Measurements from ENCODE around the gene TAF4B. TPM values are rescaled to one million over a fixed set of nuclear protein-coding genes. Genes with fewer than 3 reads are reported as not detected.

TAF4B gene
- total and polyA plus RNA-seq, 2 experiments from 2014 or later, result 1.1 to 1.5 TPM

- Histone ChIP-seq H3F3A (ENCODE audit: insufficient read depth) (no peaks in the 10 kb centered on the region), H3K4me1 (ENCODE audit: insufficient read depth) (no peaks in the 10 kb centered on the region), H3K36me3 (ENCODE audit: low read depth) (no peaks in the 10 kb centered on the region), H2AFZ (no peak overlapping the region), H3K27me3 (replicated peaks; ENCODE audit: insufficient read depth) (no peaks in the 10 kb centered on the region), H3K9me3 (ENCODE audit: low read depth) (no peaks in the 10 kb centered on the region), H3K4me2 (ENCODE audit: unreplicated experiment) (no peak overlapping the region), H3K79me2 (ENCODE audit: insufficient read depth) (no peaks in the 10 kb centered on the region), H3K4me3 (no peak overlapping the region), H3K9ac (no peak overlapping the region), H4K20me1 (ENCODE audit: insufficient read depth) (no peaks in the 10 kb centered on the region), H3K9me2 (ENCODE audit: insufficient read depth) (no peaks in the 10 kb centered on the region), H3K27ac (no peak overlapping the region)
- no peak for DNase-seq
- 74 to 75% methylated on average over 3 of the region's 3 CpGs for WGBS, 2 experiments (ENCODE audit: low coverage in 1 of 2, low lambda C conversion rate in 2 of 2, missing lambda C conversion rate in 2 of 2)
- in situ Hi-C loops (cut with MboI), result no loop called here
- TF ChIP-seq EZH2phosphoT487 (IDR thresholded peaks at IDR 0.05; ENCODE audit: insufficient read depth, low read depth), result no peak
- no peak for TF ChIP-seq EZH2 (IDR thresholded peaks at IDR 0.05; ENCODE audit: insufficient read depth, poor library complexity, severe bottlenecking)
Observed at GRCh38 chr18:26277374-26277773, 51.1 kb downstream of the TAF4B start.

GRCh38 chr18:26279428-26279827, 53.2 kb downstream of the TAF4B start:
- no peaks in the 10 kb centered on the region for H3F3A ChIP-seq (ENCODE audit: insufficient read depth)
- H3K79me2 ChIP-seq (ENCODE audit: insufficient read depth), result no peaks in the 10 kb centered on the region
- H3K9me2 ChIP-seq (ENCODE audit: insufficient read depth), result no peaks in the 10 kb centered on the region
- H3K4me3 ChIP-seq, result no peak overlapping the region
- no peak for DNase-seq
- no peaks in the 10 kb centered on the region for H3K27me3 ChIP-seq (replicated peaks; ENCODE audit: insufficient read depth)
- H3K4me2 ChIP-seq (ENCODE audit: unreplicated experiment), result no peak overlapping the region
- H3K4me1 ChIP-seq (ENCODE audit: insufficient read depth), result no peaks in the 10 kb centered on the region
- WGBS, 2 experiments (ENCODE audit: low coverage in 1 of 2, low lambda C conversion rate in 2 of 2, missing lambda C conversion rate in 2 of 2), result 96 to 100% methylated on average over 1 of the region's 1 CpG
- no peaks in the 10 kb centered on the region for H4K20me1 ChIP-seq (ENCODE audit: insufficient read depth)
- H3K27ac ChIP-seq, result no peak overlapping the region
- H3K9me3 ChIP-seq (ENCODE audit: low read depth), result no peaks in the 10 kb centered on the region
- H2AFZ ChIP-seq, result no peak overlapping the region
- TF ChIP-seq EZH2phosphoT487 (IDR thresholded peaks at IDR 0.05; ENCODE audit: insufficient read depth, low read depth) (no peak), EZH2 (IDR thresholded peaks at IDR 0.05; ENCODE audit: insufficient read depth, poor library complexity, severe bottlenecking) (no peak)
- in situ Hi-C loops (cut with MboI), result no loop called here
- H3K36me3 ChIP-seq (ENCODE audit: low read depth), result no peaks in the 10 kb centered on the region
- H3K9ac ChIP-seq, result no peak overlapping the region

DNA sequence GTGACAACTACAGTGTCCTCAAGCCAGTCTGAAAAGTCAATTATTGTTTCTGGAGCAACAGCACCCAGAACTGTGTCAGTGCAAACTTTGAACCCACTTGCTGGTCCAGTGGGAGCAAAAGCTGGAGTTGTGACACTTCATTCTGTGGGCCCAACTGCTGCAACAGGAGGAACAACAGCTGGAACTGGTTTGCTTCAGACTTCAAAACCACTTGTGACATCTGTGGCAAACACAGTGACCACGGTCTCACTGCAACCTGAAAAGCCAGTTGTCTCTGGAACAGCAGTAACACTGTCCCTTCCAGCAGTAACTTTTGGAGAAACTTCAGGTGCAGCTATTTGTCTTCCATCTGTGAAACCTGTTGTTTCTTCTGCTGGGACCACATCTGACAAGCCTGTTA, 59.8 kb downstream of the TAF4B start:
- Histone ChIP-seq H3K4me3 (no peak overlapping the region), H3K36me3 (ENCODE audit: low read depth) (no peaks in the 10 kb centered on the region), H4K20me1 (ENCODE audit: insufficient read depth) (no peaks in the 10 kb centered on the region), H3K27me3 (replicated peaks; ENCODE audit: insufficient read depth) (no peaks in the 10 kb centered on the region), H3K79me2 (ENCODE audit: insufficient read depth) (no peaks in the 10 kb centered on the region), H3K4me1 (ENCODE audit: insufficient read depth) (no peaks in the 10 kb centered on the region), H3F3A (ENCODE audit: insufficient read depth) (no peaks in the 10 kb centered on the region), H3K27ac (no peak overlapping the region), H3K9me3 (ENCODE audit: low read depth) (no peaks in the 10 kb centered on the region), H2AFZ (no peak overlapping the region), H3K9ac (no peak overlapping the region), H3K4me2 (ENCODE audit: unreplicated experiment) (no peak overlapping the region), H3K9me2 (ENCODE audit: insufficient read depth) (no peaks in the 10 kb centered on the region)
- WGBS, 2 experiments (ENCODE audit: low coverage in 1 of 2, low lambda C conversion rate in 2 of 2, missing lambda C conversion rate in 2 of 2), result 93 to 100% methylated on average over 1 of the region's 1 CpG
- in situ Hi-C loops (cut with MboI), result no loop called here
- no peak for TF ChIP-seq EZH2 (IDR thresholded peaks at IDR 0.05; ENCODE audit: insufficient read depth, poor library complexity, severe bottlenecking)
- no peak for TF ChIP-seq EZH2phosphoT487 (IDR thresholded peaks at IDR 0.05; ENCODE audit: insufficient read depth, low read depth)
- no peak for DNase-seq

GRCh38 chr18:26287644-26288043, 61.4 kb downstream of the TAF4B start:
- no peaks in the 10 kb centered on the region for H3K79me2 ChIP-seq (ENCODE audit: insufficient read depth)
- H4K20me1 ChIP-seq (ENCODE audit: insufficient read depth), result no peaks in the 10 kb centered on the region
- no peaks in the 10 kb centered on the region for H3K9me2 ChIP-seq (ENCODE audit: insufficient read depth)
- 91 to 97% methylated on average over 4 of the region's 4 CpGs for WGBS, 2 experiments (ENCODE audit: low coverage in 1 of 2, low lambda C conversion rate in 2 of 2, missing lambda C conversion rate in 2 of 2)
- in situ Hi-C loops (cut with MboI), result no loop called here
- no peaks in the 10 kb centered on the region for H3K4me1 ChIP-seq (ENCODE audit: insufficient read depth)
- DNase-seq, result no peak
- no peaks in the 10 kb centered on the region for H3K27me3 ChIP-seq (replicated peaks; ENCODE audit: insufficient read depth)
- no peaks in the 10 kb centered on the region for H3K36me3 ChIP-seq (ENCODE audit: low read depth)
- no peak overlapping the region for H3K4me3 ChIP-seq
- no peaks in the 10 kb centered on the region for H3F3A ChIP-seq (ENCODE audit: insufficient read depth)
- no peak overlapping the region for H3K27ac ChIP-seq
- no peak overlapping the region for H3K4me2 ChIP-seq (ENCODE audit: unreplicated experiment)
- H3K9ac ChIP-seq, result no peak overlapping the region
- H2AFZ ChIP-seq, result no peak overlapping the region
- H3K9me3 ChIP-seq (ENCODE audit: low read depth), result no peaks in the 10 kb centered on the region
- TF ChIP-seq EZH2phosphoT487 (IDR thresholded peaks at IDR 0.05; ENCODE audit: insufficient read depth, low read depth), result no peak
- TF ChIP-seq EZH2 (IDR thresholded peaks at IDR 0.05; ENCODE audit: insufficient read depth, poor library complexity, severe bottlenecking), result no peak

- Histone ChIP-seq H3K4me1 (ENCODE audit: insufficient read depth) (no peaks in the 10 kb centered on the region), H3K4me3 (no peak overlapping the region), H3K27me3 (replicated peaks; ENCODE audit: insufficient read depth) (no peaks in the 10 kb centered on the region), H4K20me1 (ENCODE audit: insufficient read depth) (no peaks in the 10 kb centered on the region), H3K9ac (no peak overlapping the region), H3K27ac (no peak overlapping the region), H3K36me3 (ENCODE audit: low read depth) (no peaks in the 10 kb centered on the region), H3K9me3 (ENCODE audit: low read depth) (no peaks in the 10 kb centered on the region), H3K9me2 (ENCODE audit: insufficient read depth) (no peaks in the 10 kb centered on the region), H3K79me2 (ENCODE audit: insufficient read depth) (no peaks in the 10 kb centered on the region), H2AFZ (no peak overlapping the region), H3F3A (ENCODE audit: insufficient read depth) (no peaks in the 10 kb centered on the region), H3K4me2 (ENCODE audit: unreplicated experiment) (no peak overlapping the region)
- 64 to 73% methylated on average over 3 of the region's 3 CpGs for WGBS, 2 experiments (ENCODE audit: low coverage in 1 of 2, low lambda C conversion rate in 2 of 2, missing lambda C conversion rate in 2 of 2)
- in situ Hi-C loops (cut with MboI), result no loop called here
- DNase-seq, result no peak
- TF ChIP-seq EZH2 (IDR thresholded peaks at IDR 0.05; ENCODE audit: insufficient read depth, poor library complexity, severe bottlenecking) (no peak), EZH2phosphoT487 (IDR thresholded peaks at IDR 0.05; ENCODE audit: insufficient read depth, low read depth) (no peak)
Observed at GRCh38 chr18:26290385-26290784, 64.1 kb downstream of the TAF4B start.
